Upper lobe of right lung (tissue), 1 donor: ENCODE data around the gene ELAVL1. TPM values are rescaled to one million over a fixed set of nuclear protein-coding genes. Genes with fewer than 3 reads are reported as not detected.
A peak's percentile ranks its signal among the peaks of the same experiment; 100 is the strongest.

Source experiments
- ATAC-seq: fragments of 200-7000 bp; cut with Tn5 transposase; one replicate; pipeline ENCODE4 v1.9.1; 2020; ENCODE audit warnings: mild to moderate bottlenecking, moderate library complexity
- DNase-seq: peaks from one replicate; pipeline ENCODE4 v3.0.0-alpha.2; 2020
- H3K27ac ChIP-seq: fragments of 200-600 bp; one replicate; pipeline ENCODE4 v1.8.0; 2022
- H3K27me3 ChIP-seq: fragments of 200-600 bp; one replicate; pipeline ENCODE4 v1.8.0; 2022; ENCODE audit warnings: mild to moderate bottlenecking
- H3K36me3 ChIP-seq: fragments of 200-600 bp; one replicate; pipeline ENCODE4 v1.8.0; 2022
- H3K4me1 ChIP-seq: fragments of 200-600 bp; one replicate; pipeline ENCODE4 v1.8.0; 2022
- H3K4me3 ChIP-seq: fragments of 200-600 bp; one replicate; pipeline ENCODE4 v1.8.0; 2022; ENCODE audit warnings: mild to moderate bottlenecking
- H3K9me3 ChIP-seq: fragments of 200-600 bp; one replicate; pipeline ENCODE4 v1.8.0; 2022
- CTCF ChIP-seq: fragments of 200-600 bp; IDR thresholded peaks from one replicate; pipeline ENCODE4 v1.8.0; 2022; ENCODE audit warnings: antibody characterized with exemption
- intact Hi-C: fragments of 100-400 bp; cut with DNase I; formaldehyde crosslinking; loops from one replicate; pipeline ENCODE4 v1.11.0; 2022
- total RNA-seq: library from RNA; stranded (reverse); fragmentation: NEBNext Ultra II Directional; extraction: Animal tissue kit (Norgen Biotek cat#: 25700); gene quantifications from one replicate; pipeline ENCODE4 v1.2.1, GENCODE V29; 2021
- donor health status: DM: no; HTN: yes; CAD: no; lungs with severe emphysema.

The ELAVL1 gene
- total RNA-seq, 1 donor from 2014 or later = 65.9 TPM

DNA sequence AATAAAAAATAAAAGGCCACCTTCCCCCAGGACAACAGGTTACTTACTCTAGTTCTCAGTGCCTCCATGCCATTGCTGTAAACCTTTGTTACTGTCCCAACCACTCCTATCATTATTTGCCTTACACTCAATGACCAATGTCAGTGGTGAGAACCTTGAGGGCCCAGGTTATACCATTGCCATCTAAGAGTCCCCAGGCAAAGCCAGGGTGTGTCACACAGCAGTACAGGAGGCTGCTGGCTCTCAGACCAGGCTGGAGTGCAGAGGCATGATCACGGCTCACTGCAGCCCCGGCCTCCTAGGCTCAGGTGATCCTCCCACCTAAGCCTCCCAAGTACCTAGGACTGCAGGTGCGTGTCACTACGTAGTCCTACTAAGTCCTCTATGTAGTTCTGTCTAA is 6.1 kb downstream of the ELAVL1 start:
- Histone ChIP-seq H3K27ac (no peak overlapping the region), H3K4me3 (no peak overlapping the region), H3K9me3 (no peaks in the 10 kb centered on the region), H3K4me1 (peaks cover 41% of the 10 kb centered on the region), H3K36me3 (no peaks in the 10 kb centered on the region), H3K27me3 (no peaks in the 10 kb centered on the region)
- ATAC-seq (peak; percentile 52), DNase-seq (no peak)
- no peak for TF ChIP-seq CTCF
- intact Hi-C loops = no loop called here

- no peak for TF ChIP-seq CTCF
- H3K36me3 ChIP-seq = no peaks in the 10 kb centered on the region
- H3K27ac ChIP-seq = no peak overlapping the region
- no peak for ATAC-seq
- no peak for DNase-seq
- H3K9me3 ChIP-seq = no peaks in the 10 kb centered on the region
- H3K27me3 ChIP-seq = no peaks in the 10 kb centered on the region
- no peak overlapping the region for H3K4me3 ChIP-seq
- intact Hi-C loops = no loop called here
- H3K4me1 ChIP-seq = peaks cover 32% of the 10 kb centered on the region
Measured at GRCh38 chr19:7997809-7998480, 7.5 kb downstream of the ELAVL1 start.

- TF ChIP-seq CTCF = no peak
- no peak for ATAC-seq
- Histone ChIP-seq H3K4me3 (no peak overlapping the region), H3K4me1 (peaks cover 22% of the 10 kb centered on the region), H3K27me3 (no peaks in the 10 kb centered on the region), H3K9me3 (no peaks in the 10 kb centered on the region), H3K36me3 (peaks cover 2% of the 10 kb centered on the region), H3K27ac (no peak overlapping the region)
- DNase-seq = no peak
- intact Hi-C loops = no loop called here
Measured at GRCh38 chr19:7996883-7997282, 8.6 kb downstream of the ELAVL1 start.

- Histone ChIP-seq H3K36me3 (peaks cover 13% of the 10 kb centered on the region), H3K27me3 (no peaks in the 10 kb centered on the region), H3K9me3 (no peaks in the 10 kb centered on the region), H3K27ac (no peak overlapping the region), H3K4me3 (no peak overlapping the region), H3K4me1 (peaks cover 18% of the 10 kb centered on the region)
- no peak for DNase-seq
- no peak for TF ChIP-seq CTCF
- no peak for ATAC-seq
- intact Hi-C loops = no loop called here
Measured at GRCh38 chr19:7995810-7996158, 9.7 kb downstream of the ELAVL1 start.

GRCh38 chr19:7994928-7995809 is 10.3 kb downstream of the ELAVL1 start:
- no peak for ATAC-seq
- no peaks in the 10 kb centered on the region for H3K27me3 ChIP-seq
- H3K4me3 ChIP-seq = no peak overlapping the region
- H3K27ac ChIP-seq = no peak overlapping the region
- peaks cover 12% of the 10 kb centered on the region for H3K4me1 ChIP-seq
- intact Hi-C loops = no loop called here
- DNase-seq = no peak
- peaks cover 20% of the 10 kb centered on the region for H3K36me3 ChIP-seq
- no peaks in the 10 kb centered on the region for H3K9me3 ChIP-seq
- TF ChIP-seq CTCF = no peak
